MM.1S (cell line): ENCODE results near the gene UXS1.

Experiments used
- DNase-seq: peaks from one replicate; pipeline ENCODE4 v3.0.0-alpha.2; 2015
- H2AFZ ChIP-seq: fragments of 300-600 bp; sonication (generic); 2 replicates; pipeline ENCODE4 v1.6.0; 2016; ENCODE audit warnings: antibody characterized with exemption, low read length
- H3F3A ChIP-seq: fragments of 300-600 bp; sonication (generic); 2 replicates; pipeline ENCODE4 v1.6.1; 2016; ENCODE audit warnings: mild to moderate bottlenecking, antibody characterized with exemption, low read length, moderate library complexity, mixed read lengths; ENCODE audit not compliant: insufficient read depth
- H3K27ac ChIP-seq: fragments of 300-600 bp; sonication (generic); 2 replicates; pipeline ENCODE4 v1.5.1; 2016; ENCODE audit warnings: mild to moderate bottlenecking, low read length
- H3K27me3 ChIP-seq: fragments of 300-600 bp; sonication (generic); replicated peaks from 2 replicates; pipeline ENCODE4 v1.6.0; 2016; ENCODE audit warnings: low read length; ENCODE audit not compliant: insufficient read depth
- H3K36me3 ChIP-seq: fragments of 300-600 bp; sonication (generic); replicated peaks from 2 replicates; pipeline ENCODE4 v1.6.1; 2016; ENCODE audit warnings: mild to moderate bottlenecking, low read length, mixed read lengths; ENCODE audit not compliant: insufficient read depth
- H3K4me1 ChIP-seq: fragments of 300-600 bp; sonication (generic); 2 replicates; pipeline ENCODE4 v1.6.1; 2016; ENCODE audit warnings: low read length, mixed read lengths
- H3K4me2 ChIP-seq: fragments of 300-600 bp; sonication (generic); 2 replicates; pipeline ENCODE4 v1.6.0; 2016; ENCODE audit warnings: low read depth, low read length
- H3K4me3 ChIP-seq: fragments of 300-600 bp; sonication (generic); 2 replicates; pipeline ENCODE4 v1.5.1; 2016; ENCODE audit warnings: low read length, mixed read lengths
- H3K79me2 ChIP-seq: fragments of 300-600 bp; sonication (generic); 2 replicates; pipeline ENCODE4 v1.6.1; 2016; ENCODE audit warnings: mixed run types, low read length, mixed read lengths
- H3K9ac ChIP-seq: fragments of 300-600 bp; sonication (generic); 2 replicates; pipeline ENCODE4 v1.6.1; 2016; ENCODE audit warnings: low read length, mixed read lengths
- H3K9me2 ChIP-seq: fragments of 300-600 bp; sonication (generic); replicated peaks from 2 replicates; pipeline ENCODE4 v1.6.1; 2016; ENCODE audit warnings: mild to moderate bottlenecking, low read length, mixed read lengths; ENCODE audit not compliant: insufficient read depth
- H3K9me3 ChIP-seq: fragments of 300-600 bp; sonication (generic); replicated peaks from 2 replicates; pipeline ENCODE4 v1.6.1; 2016; ENCODE audit warnings: mild to moderate bottlenecking, low read length, mixed read lengths; ENCODE audit not compliant: insufficient read depth
- H4K20me1 ChIP-seq: fragments of 300-600 bp; sonication (generic); 2 replicates; pipeline ENCODE4 v1.6.1; 2016; ENCODE audit warnings: mild to moderate bottlenecking, low read length, moderate library complexity, mixed read lengths; ENCODE audit not compliant: insufficient read depth
- CTCF ChIP-seq: fragments of 300-600 bp; sonication (generic); IDR thresholded peaks from 2 replicates; pipeline ENCODE4 v1.5.1; 2016; ENCODE audit warnings: antibody characterized with exemption, low read length, mixed read lengths
- EZH2 ChIP-seq: fragments of 300-600 bp; sonication (generic); optimal IDR thresholded peaks from 2 replicates; pipeline ENCODE3; 2017; ENCODE audit warnings: low read depth, mild to moderate bottlenecking, antibody characterized with exemption, low read length, mixed read lengths
- EZH2phosphoT487 ChIP-seq: fragments of 300-600 bp; sonication (generic); IDR thresholded peaks from 2 replicates; pipeline ENCODE4 v1.6.1; 2018; ENCODE audit warnings: antibody characterized with exemption, low read length

UXS1 gene

DNA sequence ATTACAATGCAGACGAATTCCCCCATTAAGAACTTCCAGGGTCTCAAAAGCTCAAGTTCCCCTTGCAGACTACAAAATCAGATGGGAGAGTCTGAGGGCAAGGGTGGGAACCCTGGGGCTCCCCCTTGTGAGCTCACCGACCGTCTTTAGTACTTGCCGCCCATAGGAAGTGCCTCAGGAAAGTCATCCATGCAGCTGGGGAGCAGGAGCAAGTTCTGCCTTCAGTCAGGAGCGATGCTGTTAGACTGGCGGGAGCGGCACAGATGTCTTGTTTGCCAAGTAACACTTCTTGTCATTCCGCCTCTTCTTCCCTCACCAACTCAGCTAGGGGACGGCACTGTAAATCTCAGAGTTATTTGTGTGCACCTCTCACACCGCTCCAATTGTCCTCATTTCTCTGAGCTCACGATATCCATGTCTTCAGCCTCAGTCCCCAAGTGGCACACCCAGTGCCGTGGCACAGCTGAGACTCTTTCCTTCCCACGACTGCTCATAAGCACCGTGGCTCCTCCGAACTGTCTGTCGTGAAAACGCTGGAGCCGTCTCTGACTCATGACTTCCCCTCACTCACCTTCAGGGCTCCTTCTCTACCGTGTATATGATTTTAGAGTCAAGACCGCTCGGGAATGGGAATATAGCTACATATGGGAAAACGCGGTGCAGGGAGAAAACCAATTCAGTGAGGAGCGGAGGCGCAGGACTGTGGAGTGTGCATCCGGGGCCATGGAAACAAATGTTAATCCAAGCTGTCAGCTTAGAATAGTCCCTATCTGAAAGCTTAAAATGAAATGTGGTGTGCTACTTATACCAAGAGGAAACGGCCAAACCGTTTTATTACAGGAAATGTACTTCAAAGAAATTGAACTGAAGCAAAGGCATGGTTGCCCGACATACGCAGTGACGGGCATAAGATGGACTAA is 34.0 kb downstream of the UXS1 start:
- H3K27me3 ChIP-seq = no peaks in the 10 kb centered on the region
- H3K27ac ChIP-seq = no peak overlapping the region
- H3F3A ChIP-seq = no peaks in the 10 kb centered on the region
- no peaks in the 10 kb centered on the region for H3K79me2 ChIP-seq
- DNase-seq = no peak
- TF ChIP-seq CTCF (no peak), EZH2 (no peak), EZH2phosphoT487 (no peak)
- no peaks in the 10 kb centered on the region for H4K20me1 ChIP-seq
- H3K9me2 ChIP-seq = no peaks in the 10 kb centered on the region
- no peaks in the 10 kb centered on the region for H3K4me1 ChIP-seq
- no peak overlapping the region for H3K9ac ChIP-seq
- no peaks in the 10 kb centered on the region for H3K36me3 ChIP-seq
- H3K9me3 ChIP-seq = no peaks in the 10 kb centered on the region
- H2AFZ ChIP-seq = no peak overlapping the region
- no peak overlapping the region for H3K4me3 ChIP-seq
- no peak overlapping the region for H3K4me2 ChIP-seq

DNA sequence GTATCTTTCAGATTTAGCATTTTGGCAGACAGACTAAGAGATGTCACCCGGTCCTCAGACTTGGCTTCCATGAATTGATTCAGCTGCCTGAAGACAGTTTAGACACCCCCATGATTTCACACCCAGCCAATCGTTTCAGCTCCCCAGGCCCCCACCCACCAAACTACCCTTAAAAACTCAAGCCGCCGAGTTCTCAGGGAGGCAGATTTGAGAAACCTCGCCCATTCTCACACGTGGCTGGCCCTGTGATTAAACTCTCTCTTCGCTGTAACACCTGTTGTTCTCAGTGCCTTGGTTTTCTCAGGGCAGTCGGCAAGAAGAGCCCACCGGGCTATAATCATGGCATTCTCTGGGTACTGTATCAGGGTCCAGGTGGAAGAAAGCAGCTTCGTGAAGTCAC is 35.2 kb downstream of the UXS1 start:
- Histone ChIP-seq H2AFZ (no peak overlapping the region), H3K79me2 (no peaks in the 10 kb centered on the region), H3K9me2 (no peaks in the 10 kb centered on the region), H3K4me2 (no peak overlapping the region), H3K4me3 (no peak overlapping the region), H3K9ac (no peak overlapping the region), H3K27me3 (no peaks in the 10 kb centered on the region), H4K20me1 (no peaks in the 10 kb centered on the region), H3K4me1 (no peaks in the 10 kb centered on the region), H3F3A (no peaks in the 10 kb centered on the region), H3K27ac (no peak overlapping the region), H3K36me3 (no peaks in the 10 kb centered on the region), H3K9me3 (no peaks in the 10 kb centered on the region)
- no peak for DNase-seq
- TF ChIP-seq EZH2 (no peak), EZH2phosphoT487 (no peak), CTCF (no peak)

DNA sequence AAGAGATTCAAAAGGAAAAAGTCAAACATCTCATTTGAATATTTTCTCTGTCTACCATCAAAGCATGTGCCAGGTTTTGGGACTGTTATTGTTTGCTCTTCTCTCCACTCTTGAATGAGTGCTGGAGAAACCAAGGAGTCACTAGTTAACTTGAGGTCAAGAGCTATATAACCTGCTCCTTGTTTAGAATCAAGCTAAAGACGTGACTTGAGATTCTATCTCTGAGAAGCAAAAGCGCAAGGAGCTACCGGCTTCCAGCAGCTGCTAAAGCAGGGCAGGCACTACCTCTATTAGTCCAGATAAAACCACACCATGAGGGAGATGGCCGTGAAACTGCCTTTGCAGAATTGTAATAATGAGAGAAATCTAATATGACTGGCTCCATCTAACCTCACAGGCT is 36.0 kb downstream of the UXS1 start:
- H3K9me3 ChIP-seq = no peaks in the 10 kb centered on the region
- no peak overlapping the region for H2AFZ ChIP-seq
- TF ChIP-seq CTCF (no peak), EZH2phosphoT487 (no peak), EZH2 (no peak)
- no peak for DNase-seq
- no peaks in the 10 kb centered on the region for H4K20me1 ChIP-seq
- no peaks in the 10 kb centered on the region for H3K36me3 ChIP-seq
- no peaks in the 10 kb centered on the region for H3F3A ChIP-seq
- no peaks in the 10 kb centered on the region for H3K9me2 ChIP-seq
- H3K27me3 ChIP-seq = no peaks in the 10 kb centered on the region
- no peak overlapping the region for H3K4me2 ChIP-seq
- no peak overlapping the region for H3K9ac ChIP-seq
- H3K79me2 ChIP-seq = no peaks in the 10 kb centered on the region
- no peak overlapping the region for H3K4me3 ChIP-seq
- H3K4me1 ChIP-seq = no peaks in the 10 kb centered on the region
- H3K27ac ChIP-seq = no peak overlapping the region
